T-cell (primary cell): Measurements from ENCODE around the gene DOK4. TPM values are rescaled to one million over a fixed set of nuclear protein-coding genes. Genes with fewer than 3 reads are reported as not detected.
"Not testable (repeated sequence)": the region's sequence is repeated elsewhere in the genome, so short reads cannot be mapped to it uniquely, and the experiment has no call there.

Source experiments
- ATAC-seq, 4 experiments: fragments of 200-7000 bp in 3 of 4; fragments of 150-1000 bp in 1 of 4; cut with Tn5 transposase; replicated peaks in 1 of 4; 1 replicate in 3 of 4; 2 replicates in 1 of 4; pipeline ENCODE4 v1.10.0; 2021; ENCODE audit warnings: moderate library complexity in 3 of 4, mild to moderate bottlenecking in 2 of 4, moderate number of reproducible peaks in 1 of 4
- CTCF ChIA-PET, 2 donors: fragments of 300-600 bp; sonication (Branson Sonifier 250); formaldehyde crosslinking; loops; one replicate each; lab custom pipeline; 2022; ENCODE audit warnings: antibody characterized with exemption in 2 of 2; lab: Charles Lee
- POLR2A ChIA-PET, 2 donors: fragments of 300-600 bp; sonication (Branson Sonifier 250); formaldehyde crosslinking; loops; one replicate each; lab custom pipeline; 2022; ENCODE audit warnings: antibody characterized with exemption in 2 of 2; lab: Charles Lee
- DNase-seq, 35 experiments: peaks; one replicate each; pipeline versions ENCODE4 v3.0.0 to v3.0.0-alpha.2; 2013 to 2023
- H3K27ac ChIP-seq: one replicate; pipeline ENCODE4 v1.5.1; 2013; ENCODE audit warnings: low read length
- H3K27me3 ChIP-seq, 2 experiments: replicated peaks in 1 of 2; 1 replicate in 1 of 2; 2 replicates in 1 of 2; pipeline versions ENCODE4 v1.6.1 to v1.7.0; 2013; ENCODE audit warnings: low read length in 1 of 2, mixed read lengths in 1 of 2; ENCODE audit not compliant: control insufficient read depth in 2 of 2, insufficient read depth in 2 of 2; ENCODE audit errors: extremely low read depth in 1 of 2
- H3K36me3 ChIP-seq, 2 donors: 1 replicate in 1 of 2; 2 replicates in 1 of 2; pipeline versions ENCODE4 v1.6.1 to v1.7.0; 2013; ENCODE audit warnings: low read length in 1 of 2; ENCODE audit not compliant: control insufficient read depth in 2 of 2, insufficient read depth in 1 of 2; ENCODE audit errors: extremely low read depth in 1 of 2
- H3K4me1 ChIP-seq, 2 experiments: 1 replicate in 1 of 2; 2 replicates in 1 of 2; pipeline versions ENCODE4 v1.6.1 to v1.7.0; 2013; ENCODE audit warnings: low read length in 2 of 2, mixed read lengths in 1 of 2; ENCODE audit not compliant: insufficient read depth in 2 of 2, control insufficient read depth in 1 of 2; ENCODE audit errors: extremely low read depth in 1 of 2
- H3K4me3 ChIP-seq, 2 donors: 1 replicate in 1 of 2; 2 replicates in 1 of 2; pipeline versions ENCODE4 v1.5.1 to v1.7.0; 2013; ENCODE audit warnings: mild to moderate bottlenecking in 2 of 2, low read length in 1 of 2, moderate library complexity in 1 of 2; ENCODE audit not compliant: control insufficient read depth in 1 of 2; ENCODE audit errors: extremely low read depth in 1 of 2
- H3K9me3 ChIP-seq: 2 replicates; pipeline ENCODE4 v1.7.0; 2013
- H3K27ac Mint-ChIP-seq, 2 donors: one replicate each; pipeline ENCODE4 v1.8.0; 2020 to 2021; ENCODE audit warnings: mild to moderate bottlenecking in 2 of 2, mixed read lengths in 2 of 2
- H3K27me3 Mint-ChIP-seq, 2 donors: one replicate each; pipeline ENCODE4 v1.8.0; 2021 to 2022; ENCODE audit warnings: mixed read lengths in 2 of 2
- H3K36me3 Mint-ChIP-seq: one replicate; pipeline ENCODE4 v1.8.0; 2021; ENCODE audit warnings: mixed read lengths
- H3K4me1 Mint-ChIP-seq, 3 donors: one replicate each; pipeline ENCODE4 v1.8.0; 2020 to 2022; ENCODE audit warnings: mixed read lengths in 3 of 3, mild to moderate bottlenecking in 1 of 3
- H3K4me3 Mint-ChIP-seq, 3 donors: one replicate each; pipeline ENCODE4 v1.8.0; 2020 to 2022; ENCODE audit warnings: mild to moderate bottlenecking in 3 of 3, mixed read lengths in 3 of 3, moderate library complexity in 3 of 3
- H3K9me3 Mint-ChIP-seq, 3 donors: one replicate each; pipeline ENCODE4 v1.8.0; 2020 to 2022; ENCODE audit warnings: mixed read lengths in 3 of 3
- WGBS: methylation state at CpG from one replicate; pipeline ENCODE4 v1.1.5; 2013; ENCODE audit warnings: missing lambda C conversion rate; ENCODE audit not compliant: insufficient coverage; 5-methylcytosine and 5-hydroxymethylcytosine counted together
- total RNA-seq, 35 experiments: library from RNA in 6 of 35; stranded (reverse) in 6 of 35; fragments of 120-200 nt in 1 of 35; gene quantifications; one replicate each; pipeline versions ENCODE4 v1.2.1 to v1.2.4 and lab custom pipeline; 2013 to 2026

The DOK4 gene
- total RNA-seq, 5 donors from 2014 or later (not counting 1 experiment from before 2014, with no cell fraction given), result 2.2 to 4.1 (median 3.1) TPM

DNA sequence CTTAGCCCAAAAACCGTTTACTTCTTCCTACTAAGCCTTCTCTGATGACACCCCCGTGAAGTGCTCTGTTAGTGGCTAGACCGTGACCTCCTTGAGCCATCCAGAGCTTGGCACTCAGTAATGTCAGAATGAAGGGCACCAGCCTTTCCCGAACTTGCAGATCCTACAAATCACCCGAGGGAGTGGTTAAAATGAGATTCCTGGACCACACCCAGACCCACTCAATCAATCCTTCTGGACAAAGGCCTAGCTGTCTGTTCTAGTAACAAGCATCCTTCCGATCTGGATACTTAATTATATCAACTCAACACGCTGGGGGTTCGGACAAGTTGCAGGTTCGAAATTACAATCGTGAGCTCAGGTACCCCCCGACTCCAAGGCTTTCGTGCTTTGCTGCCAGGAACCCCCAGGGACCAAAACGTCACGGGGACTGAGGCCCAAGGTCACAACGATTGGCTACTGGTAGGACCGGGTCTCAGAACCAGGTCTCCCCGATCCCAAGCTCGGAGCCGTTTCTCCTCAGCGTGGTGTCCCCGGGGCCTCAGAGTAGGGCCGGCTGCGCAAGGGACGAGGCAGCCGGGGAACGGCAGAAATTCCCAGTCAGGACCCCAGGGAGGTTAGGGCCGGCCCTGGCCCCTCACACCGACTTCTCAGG, 39.6 kb downstream of the DOK4 start:
- peaks cover 33 to 48% (median 45%) of the 10 kb centered on the region in 3 donors for H3K4me1 Mint-ChIP-seq
- no peaks in the 10 kb centered on the region for H3K27me3 ChIP-seq
- H3K9me3 ChIP-seq, result no peaks in the 10 kb centered on the region
- WGBS, result 3% methylated on average over 25 of the region's 28 CpGs
- POLR2A ChIA-PET, result interaction anchor here in 1 of 2 donors (0.6 to 1.6 kb wide), 2 partner anchors 16 to 996 kb away, joined by 3 to 9 read pairs; partner anchors contain the start of genes NUDT21, OGFOD1 and POLR2C
- ATAC-seq (peak; percentile 9 to 26 (median 20)), DNase-seq (peak in 9 of 35 experiments; percentile 1 to 33 (median 6))
- peak overlapping the region; percentile 87 to 90 (median 89) for H3K4me3 Mint-ChIP-seq
- H3K9me3 Mint-ChIP-seq, result no peaks in the 10 kb centered on the region
- peaks cover 16% of the 10 kb centered on the region for H3K36me3 Mint-ChIP-seq
- peaks cover 4 to 26% of the 10 kb centered on the region in 2 experiments for H3K4me1 ChIP-seq
- peaks cover 3 to 11% of the 10 kb centered on the region in 2 donors for H3K36me3 ChIP-seq
- peak overlapping the region; percentile 59 for H3K27ac ChIP-seq
- CTCF ChIA-PET, result interaction anchor here (0.5 to 1.2 kb wide), 6 partner anchors 12 to 145 kb away, joined by 3 to 6 read pairs (median 4); partner anchors contain the start of genes CCDC102A (in 1 of the 2) and POLR2C (in 1 of the 2)
- H3K27ac Mint-ChIP-seq, result peak overlapping the region; percentile 78 to 88
- peak overlapping the region; percentile 66 to 95 for H3K4me3 ChIP-seq
- H3K27me3 Mint-ChIP-seq, result no peaks in the 10 kb centered on the region

DNA sequence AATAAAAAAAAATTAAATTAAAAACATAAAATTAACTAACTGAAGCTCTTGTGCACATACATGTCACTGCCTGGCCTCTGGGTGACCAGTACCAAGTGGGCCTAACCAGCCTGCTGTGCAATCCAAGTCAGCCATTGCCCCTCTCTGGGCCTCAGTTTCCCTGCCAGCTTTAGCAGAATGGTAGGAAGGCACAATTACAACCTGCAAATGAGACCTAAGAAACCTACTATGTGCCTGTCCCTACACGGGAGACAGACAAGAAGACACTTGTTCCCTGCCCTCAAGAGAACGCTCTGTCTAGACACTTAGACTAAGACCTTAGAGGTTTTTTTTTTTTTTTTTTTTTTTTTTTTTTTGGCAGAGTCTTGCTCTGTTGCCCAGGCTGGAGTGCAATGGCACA, 40.8 kb downstream of the DOK4 start:
- H3K27ac ChIP-seq, result no peak overlapping the region
- H3K4me3 ChIP-seq, result no peak overlapping the region
- Mint-ChIP-seq H3K27ac (no peak overlapping the region), H3K4me1 (peaks cover 33 to 49% (median 46%) of the 10 kb centered on the region in 3 donors), H3K27me3 (no peaks in the 10 kb centered on the region), H3K36me3 (peaks cover 23% of the 10 kb centered on the region), H3K9me3 (peaks cover 0 to 4% (median 0%) of the 10 kb centered on the region in 3 donors), H3K4me3 (peak overlapping the region in 2 of 3 donors; percentile 45 to 47)
- H3K4me1 ChIP-seq, result peaks cover 4 to 26% of the 10 kb centered on the region in 2 experiments
- no peak for ATAC-seq
- H3K36me3 ChIP-seq, result peaks cover 0 to 9% of the 10 kb centered on the region in 2 donors
- H3K27me3 ChIP-seq, result no peaks in the 10 kb centered on the region
- ChIA-PET POLR2A (no interaction called here), CTCF (interaction anchor here in 1 of 2 donors (0.5 kb wide), 1 partner anchor 277 kb away, joined by 4 read pairs; no protein-coding TSS in a partner anchor)
- H3K9me3 ChIP-seq, result no peaks in the 10 kb centered on the region
- WGBS, result no CpG with 5 or more reads among the region's 2 CpGs
- DNase-seq, result no peak

GRCh38 chr16:57444711-57445110, 41.6 kb downstream of the DOK4 start:
- ATAC-seq (no peak), DNase-seq (no peak)
- Histone ChIP-seq H3K9me3 (no peaks in the 10 kb centered on the region), H3K4me3 (no peak overlapping the region), H3K27ac (no peak overlapping the region), H3K36me3 (peaks cover 0 to 13% of the 10 kb centered on the region in 2 donors), H3K27me3 (no peaks in the 10 kb centered on the region), H3K4me1 (peaks cover 4 to 26% of the 10 kb centered on the region in 2 experiments)
- POLR2A ChIA-PET, result interaction anchor here (0.6 to 1.0 kb wide), 2 partner anchors 11 to 239 kb away, joined by 3 read pairs; no protein-coding TSS in a partner anchor
- Mint-ChIP-seq H3K4me3 (no peak overlapping the region), H3K27ac (no peak overlapping the region), H3K9me3 (peaks cover 0 to 12% (median under 1%) of the 10 kb centered on the region in 3 donors), H3K27me3 (no peaks in the 10 kb centered on the region), H3K4me1 (peaks cover 31 to 47% (median 45%) of the 10 kb centered on the region in 3 donors), H3K36me3 (peaks cover 29% of the 10 kb centered on the region)
- CTCF ChIA-PET, result interaction anchor here (0.7 to 1.4 kb wide), 2 partner anchors 28 to 580 kb away, joined by 3 read pairs; no protein-coding TSS in a partner anchor
- WGBS, result 81% methylated on average over 2 of the region's 3 CpGs

GRCh38 chr16:57440551-57440950, 45.7 kb downstream of the DOK4 start:
- H3K27ac Mint-ChIP-seq, H3K4me3 Mint-ChIP-seq, H3K27ac ChIP-seq, ATAC-seq, DNase-seq, H3K4me1 ChIP-seq, H3K9me3 ChIP-seq, CTCF ChIA-PET, POLR2A ChIA-PET, H3K27me3 ChIP-seq, H3K27me3 Mint-ChIP-seq, H3K4me3 ChIP-seq: not testable (repeated sequence)
- Mint-ChIP-seq H3K9me3 (peaks cover 0 to 15% (median 3%) of the 10 kb centered on the region in 3 donors), H3K4me1 (peaks cover 10 to 25% (median 20%) of the 10 kb centered on the region in 3 donors), H3K36me3 (peaks cover 53% of the 10 kb centered on the region)
- H3K36me3 ChIP-seq, result peaks cover 3 to 40% of the 10 kb centered on the region in 2 donors
- WGBS, result 100% methylated on average over 5 of the region's 8 CpGs

DNA sequence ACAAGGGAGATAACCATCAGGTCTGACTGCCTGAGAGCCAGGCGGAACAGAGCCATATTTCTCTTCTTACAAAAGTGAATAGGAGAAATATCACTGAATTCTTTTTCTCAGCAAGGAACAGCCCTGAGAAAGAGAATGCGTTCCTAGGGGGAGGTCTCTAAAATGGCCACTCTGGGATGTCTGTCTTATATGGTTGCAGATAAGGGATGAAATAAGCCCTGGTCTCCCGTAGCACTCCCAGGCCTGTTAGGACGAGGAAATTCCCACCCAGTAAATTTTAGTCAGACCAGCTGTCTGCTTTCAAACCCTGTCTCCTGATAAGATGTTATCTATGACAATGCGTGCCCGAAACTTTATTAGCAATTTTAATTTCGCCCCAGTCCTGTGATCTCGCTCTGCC, 46.3 kb downstream of the DOK4 start:
- CTCF ChIA-PET, H3K27ac Mint-ChIP-seq, H3K9me3 ChIP-seq, H3K4me3 Mint-ChIP-seq, ATAC-seq, H3K27me3 ChIP-seq, POLR2A ChIA-PET, DNase-seq, H3K4me1 ChIP-seq, H3K27me3 Mint-ChIP-seq, H3K27ac ChIP-seq, H3K4me3 ChIP-seq: not testable (repeated sequence)
- Mint-ChIP-seq H3K36me3 (peaks cover 56% of the 10 kb centered on the region), H3K4me1 (peaks cover 14 to 23% (median 17%) of the 10 kb centered on the region in 3 donors), H3K9me3 (peaks cover 0 to 15% (median 3%) of the 10 kb centered on the region in 3 donors)
- peaks cover 3 to 45% of the 10 kb centered on the region in 2 donors for H3K36me3 ChIP-seq
- 100% methylated on average over 7 of the region's 8 CpGs for WGBS

DNA sequence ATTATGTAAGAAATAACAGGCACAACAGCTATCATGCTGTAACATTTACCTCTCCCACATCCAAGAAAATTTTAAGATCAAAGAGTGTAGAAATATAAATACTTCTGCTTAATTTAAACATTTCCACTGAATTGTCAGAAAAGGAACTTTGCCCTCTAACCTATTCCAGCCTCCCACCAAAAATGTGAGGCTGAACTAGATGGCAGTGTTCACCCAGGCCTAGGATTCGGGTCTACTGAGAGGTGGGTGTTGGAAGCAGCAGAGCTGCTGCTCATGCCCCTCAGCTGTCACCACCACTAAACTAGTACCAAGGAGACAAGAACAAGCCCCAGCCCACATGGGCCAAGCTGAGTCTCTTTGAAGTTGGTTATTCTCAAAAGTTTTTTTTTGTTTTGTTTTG, 50.5 kb downstream of the DOK4 start:
- POLR2A ChIA-PET, result no interaction called here
- H3K4me1 Mint-ChIP-seq, result peaks cover 32 to 39% (median 33%) of the 10 kb centered on the region in 3 donors
- DNase-seq (no peak), ATAC-seq (no peak)
- H3K36me3 Mint-ChIP-seq, result peaks cover 73% of the 10 kb centered on the region
- Histone ChIP-seq H3K9me3 (no peaks in the 10 kb centered on the region), H3K27ac (no peak overlapping the region), H3K27me3 (no peaks in the 10 kb centered on the region), H3K4me1 (peaks cover 17 to 24% of the 10 kb centered on the region in 2 experiments), H3K36me3 (peaks cover 3 to 77% of the 10 kb centered on the region in 2 donors), H3K4me3 (no peak overlapping the region)
- H3K9me3 Mint-ChIP-seq, result peaks cover 0 to 13% (median 3%) of the 10 kb centered on the region in 3 donors
- peak overlapping the region in 1 of 2 donors; percentile 52 for H3K27ac Mint-ChIP-seq
- H3K27me3 Mint-ChIP-seq, result no peaks in the 10 kb centered on the region
- CTCF ChIA-PET, result interaction anchor here in 1 of 2 donors (0.9 kb wide), 1 partner anchor 16 kb away, joined by 3 read pairs; no protein-coding TSS in a partner anchor
- no peak overlapping the region for H3K4me3 Mint-ChIP-seq
- no CpG with 5 or more reads among the region's 1 CpG for WGBS
